GM18870 (cell line): ENCODE results near the gene RERE.
"Not testable (repeated sequence)": the region's sequence is repeated elsewhere in the genome, so short reads cannot be mapped to it uniquely, and the experiment has no call there.

Source experiments
- ATAC-seq: cut with Tn5 transposase; IDR thresholded peaks from one replicate; pipeline ENCODE4 v1.9.1; 2021; ENCODE audit warnings: moderate library complexity; ENCODE audit not compliant: unreplicated experiment

RERE gene

DNA sequence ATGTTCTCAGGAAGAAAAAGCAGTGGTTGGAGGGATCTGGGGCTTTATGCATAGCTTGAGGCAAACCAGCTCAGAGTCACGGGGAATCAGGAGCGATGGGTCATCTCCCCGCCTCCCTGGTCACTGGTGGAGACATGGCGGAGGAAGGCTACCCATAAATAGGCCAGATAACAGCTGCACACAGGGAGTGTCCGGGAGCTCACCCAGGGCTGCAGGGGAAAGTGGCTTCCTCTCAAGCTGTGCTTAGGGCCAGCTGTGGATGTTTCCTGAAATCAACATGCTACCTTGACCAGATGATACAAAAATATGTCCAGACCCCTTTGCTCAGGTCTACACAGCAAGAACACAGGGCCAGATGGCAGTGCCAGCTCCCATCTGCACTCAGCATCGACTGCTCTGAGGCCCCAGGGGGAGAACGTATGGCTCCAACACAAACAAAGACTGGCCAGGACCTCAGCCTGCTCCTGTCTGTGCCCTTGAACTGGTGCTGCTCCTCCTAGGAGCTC is 27.1 kb upstream of the RERE start:
- no peak for ATAC-seq

DNA sequence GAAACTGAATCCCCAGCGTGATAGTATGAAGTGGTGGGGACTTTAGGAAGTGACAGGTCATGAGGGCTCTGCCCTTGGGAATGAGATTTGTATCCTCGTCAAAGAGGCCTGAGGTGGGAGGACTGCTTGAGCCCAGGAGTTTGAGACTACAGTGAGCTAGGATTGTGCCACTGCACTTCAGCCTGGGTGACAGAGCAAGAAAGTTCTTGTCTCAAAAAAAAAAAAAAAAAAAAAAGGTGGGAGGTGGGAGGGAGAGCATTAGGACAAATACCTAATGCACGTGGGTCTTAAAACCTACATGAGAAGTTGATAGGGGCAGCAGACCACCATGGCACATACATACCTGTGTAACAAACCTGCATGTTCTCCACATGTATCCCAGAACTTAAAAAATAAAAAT is 24.0 kb upstream of the RERE start:
- no peak for ATAC-seq

DNA sequence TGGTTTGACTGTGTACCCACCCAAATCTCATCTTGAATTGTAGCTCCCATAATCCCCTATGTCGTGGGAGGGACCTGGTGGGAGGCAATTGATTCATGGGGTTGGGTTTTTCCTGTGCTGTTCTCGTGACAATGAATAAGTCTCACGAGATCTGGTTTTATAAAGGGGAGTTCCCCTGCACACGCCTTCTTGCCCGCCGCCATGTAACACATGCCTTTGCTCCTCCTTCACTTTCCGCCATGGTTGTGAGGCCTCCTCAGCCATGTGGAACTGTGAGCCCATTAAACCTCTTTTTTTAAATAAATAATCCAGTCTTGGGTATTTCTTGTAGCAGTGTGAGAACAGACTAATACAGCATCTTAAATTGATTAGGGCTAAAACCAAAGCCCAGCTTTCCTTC is 22.6 kb upstream of the RERE start:
- ATAC-seq, result no peak

DNA sequence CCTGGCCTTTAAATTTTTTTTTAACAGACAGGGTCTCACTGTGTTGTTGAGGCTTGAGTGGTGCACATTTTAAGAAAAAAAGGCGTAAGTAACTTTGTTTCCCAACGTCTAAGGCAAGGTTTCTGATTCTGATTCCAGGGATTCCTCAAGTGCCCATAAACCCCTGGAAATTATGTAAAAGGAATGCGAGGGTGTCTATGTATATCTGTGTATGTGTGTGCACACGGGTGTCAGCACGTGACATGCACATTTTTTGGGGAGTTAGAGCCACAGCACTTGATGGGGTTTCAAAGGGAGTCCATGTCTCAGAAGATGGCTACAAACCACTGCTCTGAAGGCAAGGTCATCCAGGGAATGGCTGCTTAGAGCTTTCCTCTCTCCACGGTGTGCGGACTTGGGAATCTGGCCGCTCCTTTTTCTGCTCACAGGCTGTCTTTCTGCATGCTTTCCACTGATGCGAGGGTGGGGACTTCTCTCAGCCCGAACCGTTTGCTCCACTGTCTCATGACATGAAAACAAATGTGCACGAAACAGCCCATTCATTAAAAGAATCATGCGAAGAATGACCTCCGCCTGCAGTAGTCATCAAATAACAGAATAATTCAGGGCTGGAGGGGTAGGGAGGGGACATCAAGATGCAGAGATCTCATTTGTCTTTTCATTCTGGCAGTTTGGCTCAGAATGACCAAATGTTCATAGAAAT is 18.7 kb upstream of the RERE start:
- ATAC-seq, result no peak

DNA sequence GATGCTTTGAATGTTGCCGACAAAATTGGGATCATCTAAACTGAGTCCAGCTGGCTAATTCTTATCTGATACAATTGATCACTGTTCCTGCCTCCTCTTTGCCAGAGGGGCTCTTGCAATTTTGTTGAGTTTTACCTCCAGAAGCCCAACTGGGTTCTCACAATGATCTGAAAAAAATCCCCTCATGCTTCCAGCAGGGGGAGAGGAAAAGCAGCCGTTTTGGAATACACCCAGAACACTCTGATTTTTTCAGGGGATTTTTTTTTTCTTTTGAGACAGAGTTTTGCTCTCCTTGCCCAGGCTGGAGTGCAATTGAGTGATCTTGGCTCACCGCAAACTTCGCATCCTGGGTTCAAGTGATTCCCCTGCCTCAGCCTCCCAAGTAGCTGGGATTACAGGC is 13.9 kb upstream of the RERE start:
- ATAC-seq, result no peak

DNA sequence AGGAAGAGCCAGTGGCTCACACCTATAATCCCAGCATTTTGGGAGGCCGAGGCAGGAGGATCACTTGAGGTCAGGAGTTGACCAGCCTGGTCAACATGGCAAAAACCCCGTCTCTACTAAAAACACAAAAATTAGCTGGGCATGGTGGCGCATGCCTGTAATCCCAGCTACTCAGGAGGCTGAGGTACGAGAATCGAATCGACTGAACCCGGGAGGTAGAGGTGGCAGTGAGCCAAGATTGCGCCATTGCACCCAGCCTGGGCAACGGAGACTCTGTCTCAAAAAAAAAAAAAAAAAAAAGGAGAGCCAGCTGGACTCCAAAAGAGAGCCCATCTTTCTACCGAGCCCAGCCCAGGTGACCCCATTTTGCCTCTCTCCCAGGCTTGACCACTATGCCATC is 13.3 kb upstream of the RERE start:
- not testable (repeated sequence) for ATAC-seq

DNA sequence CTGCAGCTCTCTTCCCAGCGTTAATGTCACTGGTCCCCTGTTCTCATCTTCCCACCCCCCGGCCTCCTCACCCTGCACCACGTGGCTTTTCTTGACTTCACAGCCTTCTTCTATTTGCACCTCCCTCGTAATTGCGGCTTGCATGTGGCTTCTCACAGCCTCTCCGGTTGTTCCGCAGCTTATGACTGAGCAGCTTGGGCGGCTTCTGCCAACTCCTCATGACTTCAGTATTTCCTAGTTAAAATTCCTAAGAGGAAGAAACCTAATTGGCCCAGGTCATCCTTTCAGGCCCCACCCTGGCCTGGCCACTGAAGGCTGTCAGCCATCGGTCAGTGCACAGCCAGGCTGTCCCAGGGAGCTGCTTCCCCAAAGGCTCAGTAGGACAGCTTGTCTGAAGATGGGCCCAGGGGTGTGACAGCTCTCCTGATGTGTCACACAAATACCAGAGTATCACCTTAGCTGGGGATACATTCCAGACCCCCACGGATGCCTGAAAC is 8.6 kb upstream of the RERE start:
- no peak for ATAC-seq

DNA sequence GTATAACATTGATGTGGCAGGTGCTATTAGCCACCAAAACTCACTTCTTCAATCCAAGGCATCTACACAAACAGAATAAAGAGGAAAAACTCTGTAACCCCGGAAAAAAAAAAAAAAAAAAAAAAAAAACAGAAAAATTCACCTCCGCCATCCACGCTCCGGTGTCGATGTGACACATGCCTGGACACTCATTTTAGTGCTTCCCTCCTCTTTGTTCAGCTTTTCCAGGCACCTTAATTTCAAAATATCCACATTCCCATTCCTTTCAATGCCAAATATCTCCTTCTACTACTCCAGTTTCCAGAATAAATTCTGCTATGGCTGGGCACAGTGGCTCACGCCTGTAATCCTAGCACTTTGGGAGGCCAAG is 5.8 kb upstream of the RERE start:
- ATAC-seq, result no peak

DNA sequence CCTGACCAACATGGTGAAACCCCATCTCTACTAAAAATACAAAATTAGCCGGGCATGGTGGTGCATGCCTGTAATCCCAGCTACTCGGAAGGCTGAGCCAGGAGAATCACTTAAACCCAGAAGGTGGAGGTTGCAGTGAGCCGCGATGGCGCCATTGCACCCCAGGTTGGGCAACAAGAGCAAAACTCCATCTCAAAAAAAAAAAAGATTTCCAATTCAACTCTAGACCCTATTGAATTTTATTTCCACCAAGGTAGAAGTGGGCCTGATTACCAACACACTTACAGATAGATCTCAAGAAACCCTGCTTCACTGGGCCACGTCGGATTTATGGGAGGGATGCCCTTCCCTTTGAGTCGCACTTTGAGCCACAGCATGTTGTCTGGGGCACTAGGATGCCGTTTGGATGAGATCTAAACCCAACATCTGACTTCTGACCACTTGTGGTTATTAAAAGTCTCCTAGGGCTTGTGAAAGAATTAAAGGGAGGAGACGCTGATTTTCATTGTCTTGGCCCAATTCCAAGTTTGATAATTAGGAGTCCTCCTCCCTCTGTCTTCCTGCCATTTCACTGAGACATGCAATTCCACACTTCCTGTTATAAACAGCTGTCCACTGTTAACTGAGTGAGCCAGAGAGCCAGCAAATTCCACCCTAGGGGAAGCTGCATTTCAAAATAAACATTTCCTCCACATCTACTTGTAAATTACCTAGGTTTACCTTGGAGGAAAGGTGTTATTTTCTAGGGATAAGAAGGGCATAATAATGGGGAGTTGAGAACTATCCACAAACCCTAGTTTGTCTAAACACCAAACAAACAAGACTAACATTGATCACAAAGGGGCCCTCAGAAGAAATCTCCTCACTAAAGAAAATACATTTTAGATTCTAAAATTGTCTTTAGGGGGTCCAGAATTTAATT is 5.2 kb upstream of the RERE start:
- ATAC-seq, result no peak

DNA sequence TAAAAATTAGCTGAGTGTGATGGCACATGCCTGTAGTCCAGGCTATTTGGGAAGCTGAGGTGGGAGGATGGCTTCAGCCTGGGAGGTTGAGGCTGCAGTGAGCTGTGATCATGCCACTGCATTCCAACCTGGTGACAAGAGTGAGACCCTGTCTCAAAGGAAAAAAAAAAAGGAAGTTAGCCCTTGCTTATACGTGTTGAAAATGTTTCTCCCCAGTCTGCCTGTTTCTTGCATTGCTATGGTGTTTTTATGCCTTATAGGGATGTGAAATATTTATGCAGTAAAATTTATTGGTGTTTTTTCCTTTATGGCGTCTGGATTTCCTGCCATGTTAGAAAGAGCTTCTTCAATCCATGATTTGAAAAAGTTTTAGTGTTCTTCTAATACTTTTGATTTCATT is 3.6 kb upstream of the RERE start:
- no peak for ATAC-seq

DNA sequence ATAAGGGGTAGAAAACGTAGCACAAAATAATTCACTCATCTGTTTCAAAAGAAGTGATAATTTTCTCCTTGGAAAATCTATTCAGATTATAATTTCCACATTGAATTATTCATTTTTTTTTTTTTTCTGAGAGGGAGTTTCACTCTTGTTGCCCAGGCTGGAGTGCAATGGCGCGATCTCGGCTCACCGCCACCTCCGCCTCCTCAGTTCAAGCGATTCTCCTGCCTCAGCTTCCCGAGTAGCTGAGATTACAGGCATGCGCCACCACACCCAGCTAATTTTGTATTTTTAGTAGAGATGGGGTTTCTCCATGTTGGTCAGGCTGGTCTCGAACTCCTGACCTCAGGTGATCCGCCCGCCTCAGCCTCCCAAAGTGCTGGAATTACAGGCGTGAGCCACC is 1.3 kb upstream of the RERE start:
- ATAC-seq, result not testable (repeated sequence)

DNA sequence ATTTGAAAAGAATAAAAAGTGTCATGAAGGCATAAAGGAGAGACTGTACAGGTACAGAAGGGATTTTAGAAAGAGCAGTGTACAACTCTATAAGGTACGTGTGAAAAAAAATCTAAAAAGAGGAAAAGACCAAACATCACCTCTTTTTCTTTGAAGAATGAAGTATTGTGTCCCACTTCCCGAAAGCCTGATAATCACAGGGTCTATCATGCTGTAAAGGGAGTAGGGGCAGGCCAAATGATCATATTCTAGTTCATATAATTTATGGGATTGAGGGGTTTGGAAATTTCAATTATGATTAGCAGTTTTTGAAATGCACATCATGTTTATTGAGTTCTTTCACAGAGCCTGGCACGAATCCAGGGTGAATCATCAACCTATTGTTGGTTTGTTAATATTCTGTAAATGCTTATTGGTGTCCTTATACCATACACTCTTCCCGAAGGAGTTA is 910 bp upstream of the RERE start:
- no peak for ATAC-seq

DNA sequence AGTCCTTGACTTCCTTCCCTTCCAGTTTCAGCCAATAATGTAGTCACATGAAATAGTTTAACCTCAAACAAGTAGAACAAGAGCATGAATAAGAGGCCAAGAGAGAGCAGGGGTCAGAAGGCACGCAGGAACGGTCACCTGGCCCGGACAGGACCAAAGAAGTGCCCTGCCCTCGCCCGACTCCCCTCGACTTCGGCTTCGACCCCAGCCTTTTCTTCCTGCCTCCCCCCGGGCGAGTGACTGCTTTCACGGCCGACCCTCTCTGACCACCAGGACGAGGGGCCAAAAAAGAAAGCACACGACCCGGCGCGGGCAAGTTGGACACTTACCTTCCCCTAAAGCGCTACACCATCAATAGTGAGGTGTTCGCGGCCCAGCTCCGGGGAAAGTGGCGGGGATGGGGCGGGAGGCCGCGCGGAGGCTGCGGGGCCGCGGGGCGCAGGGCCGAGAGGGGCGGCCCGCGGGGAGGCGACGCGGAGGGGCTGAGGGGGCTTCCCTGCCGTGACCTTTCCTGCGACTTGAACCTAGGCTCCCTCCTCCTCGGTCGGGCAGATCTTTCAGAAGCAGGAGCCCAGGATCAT is 519 bp downstream of the RERE start:
- ATAC-seq, result no peak

DNA sequence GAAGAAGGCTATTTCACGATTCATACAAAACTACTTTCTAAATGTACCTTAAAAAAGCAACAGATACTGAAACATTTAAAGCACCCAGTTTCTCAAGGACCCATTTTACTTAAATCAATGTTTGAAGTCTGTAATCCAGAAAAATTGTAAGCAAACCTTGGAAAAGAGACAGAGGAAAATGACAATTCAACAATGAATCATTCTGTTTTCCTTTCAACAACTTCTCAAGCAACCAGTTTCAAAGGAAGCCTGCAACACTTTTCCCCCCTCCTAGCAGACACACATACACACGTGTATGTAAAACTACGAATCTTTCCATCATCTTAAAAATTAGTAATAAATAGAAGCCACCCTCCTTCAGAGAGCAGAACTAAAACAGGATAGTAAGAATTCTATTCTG is 1.2 kb downstream of the RERE start:
- ATAC-seq, result no peak

DNA sequence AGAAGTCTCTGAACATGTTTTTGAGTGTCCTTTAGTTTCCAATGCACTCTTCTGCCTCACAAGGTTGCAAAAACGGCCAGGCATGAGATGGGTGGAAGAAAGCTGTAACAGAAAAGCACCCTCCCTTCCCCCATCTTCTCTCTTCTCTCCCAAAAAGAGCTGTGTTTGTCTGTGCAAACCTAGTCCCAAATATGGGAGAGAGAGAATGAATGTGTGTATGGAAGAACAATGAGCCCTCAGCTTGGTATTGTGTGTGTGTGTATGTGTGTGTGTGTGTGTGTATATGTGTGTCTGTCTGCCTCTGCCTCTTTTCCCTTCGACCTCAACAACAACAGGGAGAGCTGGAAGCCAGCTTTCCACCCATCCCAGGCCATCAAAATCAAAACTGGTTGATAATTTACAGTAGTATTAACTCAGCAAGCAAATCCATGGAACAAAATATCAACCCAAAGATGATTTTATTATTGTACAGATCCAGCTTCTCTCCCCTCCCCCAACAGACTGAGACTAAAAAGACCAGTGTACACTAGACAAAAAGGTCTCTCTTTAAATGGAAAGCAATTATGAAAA is 1.8 kb downstream of the RERE start:
- ATAC-seq, result no peak

DNA sequence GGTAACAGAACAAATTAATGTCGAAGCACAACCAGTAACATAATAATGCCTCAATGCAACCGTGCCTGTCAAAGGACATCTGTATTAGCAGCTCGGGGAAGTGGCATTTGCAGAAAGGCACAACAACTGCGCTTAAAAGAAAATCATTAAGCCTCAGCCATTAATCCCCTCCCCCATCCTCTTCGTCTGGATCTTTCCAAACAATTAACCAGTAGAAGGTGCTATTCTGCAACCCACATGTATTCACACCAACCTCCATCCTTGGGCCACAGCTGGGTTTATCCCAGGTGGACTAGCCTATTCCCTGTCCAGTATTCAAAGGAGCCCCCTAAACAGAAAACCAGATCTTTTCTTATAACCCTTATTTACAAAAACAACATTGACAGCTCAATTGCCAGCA is 2.6 kb downstream of the RERE start:
- no peak for ATAC-seq

DNA sequence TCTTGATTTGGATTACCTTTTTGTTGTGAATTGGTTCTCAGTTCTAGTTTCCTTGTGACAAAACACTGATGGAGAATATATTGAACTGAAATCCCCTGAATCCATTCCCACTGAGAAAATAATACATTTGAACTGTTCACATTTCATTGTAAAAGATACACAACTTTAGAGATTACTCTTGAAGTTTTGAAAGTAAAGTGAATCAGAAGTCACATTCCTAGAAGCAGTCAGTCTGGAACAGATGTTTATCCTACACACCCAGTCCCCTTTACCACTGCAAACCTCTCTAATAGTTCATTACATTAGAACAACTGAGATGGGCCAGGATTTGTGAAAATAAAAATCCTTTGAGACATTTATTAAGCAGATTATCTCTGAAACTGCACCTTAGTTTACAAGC is 3.4 kb downstream of the RERE start:
- ATAC-seq, result no peak

DNA sequence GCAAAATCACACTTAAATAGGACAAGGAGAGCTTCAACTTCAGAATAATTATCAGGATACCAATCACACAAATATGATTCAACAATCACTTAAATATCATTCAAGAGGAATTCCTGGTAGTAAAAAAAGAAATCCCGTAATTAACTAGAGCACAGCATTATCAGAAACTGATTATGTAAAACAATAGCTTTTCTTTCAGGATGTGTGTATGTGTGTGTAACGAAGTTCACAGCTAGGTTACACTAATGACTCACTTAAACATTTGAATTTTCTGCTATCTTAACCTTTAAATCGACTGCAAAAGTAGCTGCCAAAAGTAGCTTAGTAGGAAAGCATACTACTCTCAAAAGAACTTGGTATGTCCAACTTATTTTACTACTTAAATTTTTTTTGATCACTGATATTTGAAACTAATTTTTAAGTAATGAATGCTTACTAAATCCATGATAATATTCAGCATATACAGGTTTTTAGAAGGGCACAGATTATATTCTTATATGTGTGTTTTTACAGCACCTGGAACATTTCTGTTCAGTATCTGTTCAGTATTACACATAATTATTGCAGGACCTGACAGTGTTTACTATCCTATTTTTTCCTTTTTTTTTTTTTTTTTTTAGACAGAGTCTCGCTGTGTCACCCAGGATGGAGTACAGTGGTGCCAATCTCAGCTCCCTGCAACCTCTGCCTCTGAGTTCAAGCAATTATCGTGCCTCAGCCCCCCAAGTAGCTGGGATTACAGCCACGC is 4.2 kb downstream of the RERE start:
- no peak for ATAC-seq

DNA sequence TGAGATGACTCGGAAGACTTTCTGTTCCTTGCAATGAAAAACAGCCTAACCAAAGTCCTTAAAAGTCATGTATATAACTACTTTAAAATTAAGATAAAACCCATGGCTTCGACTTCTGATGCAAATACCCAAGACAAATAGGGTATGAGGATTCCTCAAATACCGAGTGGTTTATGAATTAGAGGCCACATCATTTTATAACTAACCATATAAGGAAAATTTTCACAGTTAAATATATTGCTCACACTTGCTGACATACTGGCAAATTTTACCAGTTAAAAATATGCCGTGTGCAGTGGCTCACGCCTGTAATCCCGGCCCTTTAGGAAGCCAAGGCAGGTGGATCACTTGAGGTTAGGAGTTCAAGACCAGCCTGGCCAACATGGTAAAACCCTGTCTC is 5.4 kb downstream of the RERE start:
- ATAC-seq, result no peak

DNA sequence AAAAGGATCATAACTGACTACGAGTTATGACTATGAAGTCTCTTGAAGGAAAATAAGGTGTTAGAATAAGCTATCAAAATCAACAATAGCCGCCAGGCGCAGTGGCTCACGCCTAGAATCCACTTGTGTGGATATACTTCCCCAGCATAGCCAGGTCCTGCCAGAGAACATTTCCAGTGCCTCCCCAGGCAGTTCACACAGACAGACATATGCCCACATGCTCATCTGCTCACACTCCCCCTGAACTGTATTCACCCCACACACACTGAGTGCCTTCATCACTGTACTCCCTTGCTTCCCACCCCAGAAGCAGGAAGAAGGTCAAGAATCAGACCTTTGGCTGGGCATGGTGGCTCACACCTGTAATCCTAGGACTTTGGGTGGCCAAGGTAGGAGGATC is 6.5 kb downstream of the RERE start:
- no peak for ATAC-seq

DNA sequence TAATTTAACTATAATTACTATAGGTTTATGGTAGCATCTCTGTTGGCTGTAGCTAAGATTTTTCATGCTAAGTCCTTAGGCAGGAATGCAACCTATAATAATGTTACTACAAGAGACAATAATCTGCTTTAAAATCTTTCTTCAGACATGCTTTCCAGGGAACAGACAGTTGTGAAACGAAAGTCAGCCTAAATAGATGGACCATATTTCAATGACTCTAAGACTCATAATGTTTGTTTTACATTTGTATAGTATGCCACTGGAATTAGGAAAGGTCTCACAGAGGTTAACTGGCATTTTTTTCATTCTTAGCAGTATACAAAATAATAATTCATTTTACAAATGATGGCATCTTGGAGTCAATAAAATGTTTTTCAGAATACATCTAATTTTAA is 8.1 kb downstream of the RERE start:
- no peak for ATAC-seq
